Nephron progenitor cell (in vitro differentiated cells): ENCODE results near the gene HOXA3.

Source experiments
- DNase-seq: peaks from one replicate; pipeline ENCODE4 v3.0.0; 2021
- H3K27ac Mint-ChIP-seq: 2 replicates; pipeline ENCODE4 v1.8.0; 2021; ENCODE audit warnings: mild to moderate bottlenecking, moderate library complexity, mixed read lengths
- H3K27me3 Mint-ChIP-seq: 2 replicates; pipeline ENCODE4 v1.8.0; 2021; ENCODE audit warnings: mild to moderate bottlenecking, low read depth, mixed read lengths; ENCODE audit not compliant: poor library complexity
- H3K36me3 Mint-ChIP-seq: 2 replicates; pipeline ENCODE4 v1.8.0; 2021; ENCODE audit warnings: low read depth, mixed read lengths
- H3K4me1 Mint-ChIP-seq: 2 replicates; pipeline ENCODE4 v1.8.0; 2021; ENCODE audit warnings: mixed read lengths
- H3K4me3 Mint-ChIP-seq: 2 replicates; pipeline ENCODE4 v1.8.0; 2021; ENCODE audit warnings: mild to moderate bottlenecking, moderate library complexity, mixed read lengths
- H3K9me3 Mint-ChIP-seq: 2 replicates; pipeline ENCODE4 v1.8.0; 2021; ENCODE audit warnings: mild to moderate bottlenecking, moderate library complexity, mixed read lengths
- TF ChIP-seq, protein P1 (sequence below): fragments of 200-600 bp; sonication (generic); IDR thresholded peaks from 2 replicates; pipeline ENCODE4 v1.5.0; 2021; ENCODE audit warnings: antibody characterized with exemption

The HOXA3 gene

DNA sequence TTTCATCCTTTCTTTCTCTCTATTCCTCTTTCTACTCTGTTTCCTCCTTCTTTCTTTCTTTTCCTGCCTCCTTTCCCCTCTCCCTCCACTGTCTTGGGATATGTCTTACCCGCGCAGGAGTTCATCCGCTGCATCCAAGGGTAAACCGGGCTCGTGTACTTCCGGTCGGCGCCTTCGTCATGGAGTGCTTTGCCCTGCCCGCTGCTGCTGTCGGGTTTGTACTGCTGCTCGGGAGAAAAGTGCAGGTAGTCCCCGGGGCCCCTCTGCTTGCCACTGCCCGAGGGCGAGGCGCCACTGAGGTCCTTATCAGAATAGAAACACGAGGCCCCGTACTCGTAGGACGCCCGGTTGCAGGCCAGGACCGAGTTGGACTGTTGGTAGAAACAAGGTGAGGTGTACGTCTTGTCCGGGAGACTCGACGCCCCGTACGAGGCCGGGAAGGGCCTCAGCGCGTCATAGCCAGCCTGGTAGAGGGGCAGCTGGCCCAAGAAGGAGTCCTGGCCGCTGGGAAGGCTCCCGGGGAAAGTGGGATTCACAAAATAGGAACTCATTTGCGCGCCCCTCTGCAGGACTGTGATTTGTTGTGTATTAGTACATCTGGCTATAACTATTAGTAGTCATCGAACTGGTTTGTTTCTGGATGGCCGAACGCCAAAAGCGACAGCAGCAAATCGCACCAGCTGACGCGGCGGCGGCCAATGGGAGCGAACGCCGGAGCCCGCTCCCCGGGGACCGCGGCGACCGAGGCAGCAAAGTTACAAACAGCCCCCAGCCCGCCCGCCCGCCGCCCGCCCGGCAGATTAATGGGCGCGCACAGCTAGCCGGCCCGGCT is 5.0 kb downstream of the HOXA3 start, which contains the start of gene HOXA6:
Gene HOXA6 (minus strand): TSS at position 576 of the 832 bp plus-strand sequence. CDS start 25 bp downstream, at position 551.
- peaks cover 22% of the 10 kb centered on the region for H3K27me3 Mint-ChIP-seq
- H3K9me3 Mint-ChIP-seq = peaks cover 4% of the 10 kb centered on the region
- peaks cover 38% of the 10 kb centered on the region for H3K4me1 Mint-ChIP-seq
- peak within 1 kb of the TSS; percentile 97 for H3K4me3 Mint-ChIP-seq
- peak within 1 kb of the TSS; percentile 100 for H3K27ac Mint-ChIP-seq
- TF ChIP-seq, protein P1, sequence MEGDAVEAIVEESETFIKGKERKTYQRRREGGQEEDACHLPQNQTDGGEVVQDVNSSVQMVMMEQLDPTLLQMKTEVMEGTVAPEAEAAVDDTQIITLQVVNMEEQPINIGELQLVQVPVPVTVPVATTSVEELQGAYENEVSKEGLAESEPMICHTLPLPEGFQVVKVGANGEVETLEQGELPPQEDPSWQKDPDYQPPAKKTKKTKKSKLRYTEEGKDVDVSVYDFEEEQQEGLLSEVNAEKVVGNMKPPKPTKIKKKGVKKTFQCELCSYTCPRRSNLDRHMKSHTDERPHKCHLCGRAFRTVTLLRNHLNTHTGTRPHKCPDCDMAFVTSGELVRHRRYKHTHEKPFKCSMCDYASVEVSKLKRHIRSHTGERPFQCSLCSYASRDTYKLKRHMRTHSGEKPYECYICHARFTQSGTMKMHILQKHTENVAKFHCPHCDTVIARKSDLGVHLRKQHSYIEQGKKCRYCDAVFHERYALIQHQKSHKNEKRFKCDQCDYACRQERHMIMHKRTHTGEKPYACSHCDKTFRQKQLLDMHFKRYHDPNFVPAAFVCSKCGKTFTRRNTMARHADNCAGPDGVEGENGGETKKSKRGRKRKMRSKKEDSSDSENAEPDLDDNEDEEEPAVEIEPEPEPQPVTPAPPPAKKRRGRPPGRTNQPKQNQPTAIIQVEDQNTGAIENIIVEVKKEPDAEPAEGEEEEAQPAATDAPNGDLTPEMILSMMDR = no peak
- DNase-seq = peak; percentile 69
- peaks cover 95% of the 10 kb centered on the region for H3K36me3 Mint-ChIP-seq

DNA sequence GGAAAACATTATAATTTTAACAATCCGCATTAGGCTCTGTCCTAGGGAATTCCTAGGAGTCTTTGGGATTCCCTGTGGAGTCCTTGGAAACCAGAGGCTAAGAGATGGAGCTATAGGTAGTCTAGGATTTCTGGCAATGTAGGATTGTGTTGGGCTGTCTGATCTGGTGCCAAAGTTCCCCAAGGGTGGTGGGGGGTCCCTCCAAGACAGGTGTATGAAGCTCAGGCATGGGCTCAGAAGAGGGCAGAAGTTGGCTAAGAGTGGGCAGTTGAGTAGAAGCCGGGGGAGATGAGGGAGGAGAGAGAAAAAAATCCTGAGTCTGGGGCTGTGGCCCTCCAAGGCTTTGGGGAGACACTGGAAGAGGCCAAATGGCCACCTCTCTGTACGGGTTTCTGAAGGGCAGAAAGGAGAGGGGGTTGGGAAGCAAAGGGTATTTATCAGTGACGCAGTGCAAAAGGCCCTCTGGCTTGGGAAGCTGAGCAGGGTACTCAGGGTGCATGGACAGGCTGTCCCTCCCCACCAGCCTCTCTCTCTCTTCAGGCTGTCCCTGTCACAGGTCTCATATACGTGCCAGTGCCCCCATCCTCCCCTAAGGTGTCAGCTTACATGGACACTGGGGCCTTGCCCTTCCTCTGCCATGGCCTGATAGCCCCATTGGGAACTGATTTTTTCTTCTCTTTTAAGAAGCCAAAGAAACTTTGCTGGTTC is 5.7 kb downstream of the HOXA3 start:
- peaks cover 44% of the 10 kb centered on the region for H3K4me1 Mint-ChIP-seq
- TF ChIP-seq, protein P1 = no peak
- H3K27ac Mint-ChIP-seq = peak overlapping the region; percentile 99
- peak; percentile 50 for DNase-seq
- peaks cover 95% of the 10 kb centered on the region for H3K36me3 Mint-ChIP-seq
- H3K9me3 Mint-ChIP-seq = peaks cover 3% of the 10 kb centered on the region
- peaks cover 17% of the 10 kb centered on the region for H3K27me3 Mint-ChIP-seq
- peak overlapping the region; percentile 97 for H3K4me3 Mint-ChIP-seq

DNA sequence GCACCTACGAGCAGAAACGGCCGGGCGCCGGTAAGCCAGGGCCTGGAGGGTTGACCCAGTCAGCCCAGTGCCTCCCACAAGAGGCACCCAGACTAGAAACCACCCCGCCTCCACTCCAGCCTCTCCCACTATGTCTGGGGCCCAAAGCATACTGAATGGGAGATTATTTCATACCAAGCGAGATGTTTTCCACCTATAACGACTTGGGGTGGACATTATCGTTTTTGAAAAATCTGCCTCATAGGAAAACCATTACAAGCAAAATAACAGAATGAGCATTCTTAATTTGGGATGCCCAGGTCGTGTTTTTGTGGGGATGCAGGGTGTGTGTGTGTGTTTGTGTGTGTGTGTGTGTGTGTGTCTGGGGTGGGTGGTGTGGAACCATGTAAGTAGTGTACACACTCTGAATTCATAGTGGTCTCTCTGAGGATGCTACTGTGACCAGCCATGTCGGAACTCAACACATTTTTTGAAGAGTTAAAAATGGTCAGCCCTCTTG is 6.4 kb downstream of the HOXA3 start:
- Mint-ChIP-seq H3K36me3 (peaks cover 95% of the 10 kb centered on the region), H3K4me3 (peak overlapping the region; percentile 97), H3K9me3 (no peaks in the 10 kb centered on the region), H3K27me3 (peaks cover 17% of the 10 kb centered on the region), H3K4me1 (peaks cover 51% of the 10 kb centered on the region), H3K27ac (peak overlapping the region; percentile 99)
- TF ChIP-seq, protein P1 = no peak
- no peak for DNase-seq

DNA sequence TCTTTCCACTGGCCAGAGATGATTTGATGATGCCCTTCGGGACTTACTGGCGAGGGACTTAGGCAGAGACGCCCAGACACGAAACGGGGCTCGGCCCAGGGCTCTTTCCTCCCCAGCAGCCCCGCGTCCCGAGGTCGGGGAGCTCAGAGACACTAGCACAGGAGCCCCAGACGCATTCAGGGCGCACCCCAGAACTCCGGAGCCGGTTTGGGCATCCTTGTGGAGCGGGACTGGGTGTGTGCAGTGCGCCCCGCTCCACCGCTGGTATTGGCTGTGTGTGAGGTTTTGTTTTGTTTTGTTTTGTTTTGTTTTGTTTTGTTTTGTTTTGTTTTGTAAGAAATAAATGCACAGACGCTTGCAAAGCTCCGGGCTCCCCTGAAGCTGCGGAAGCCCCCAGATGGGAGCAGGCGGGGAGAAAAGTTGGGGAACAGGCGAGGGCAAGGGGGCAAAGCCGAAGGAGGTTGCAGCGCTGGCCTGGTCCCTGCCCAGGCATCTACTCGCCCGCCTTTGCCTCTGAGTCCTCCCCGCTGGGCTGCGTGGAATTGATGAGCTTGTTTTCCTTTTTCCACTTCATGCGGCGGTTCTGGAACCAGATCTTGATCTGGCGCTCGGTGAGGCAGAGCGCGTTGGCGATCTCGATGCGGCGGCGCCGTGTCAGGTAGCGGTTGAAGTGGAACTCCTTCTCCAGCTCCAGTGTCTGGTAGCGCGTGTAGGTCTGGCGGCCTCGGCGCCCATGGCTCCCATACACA is 7.0 kb downstream of the HOXA3 start:
- Mint-ChIP-seq H3K27ac (peak overlapping the region; percentile 99), H3K9me3 (no peaks in the 10 kb centered on the region), H3K4me3 (peak overlapping the region; percentile 97), H3K36me3 (peaks cover 95% of the 10 kb centered on the region), H3K27me3 (peaks cover 17% of the 10 kb centered on the region), H3K4me1 (peaks cover 51% of the 10 kb centered on the region)
- DNase-seq = peak; percentile 49
- TF ChIP-seq, protein P1 = no peak

DNA sequence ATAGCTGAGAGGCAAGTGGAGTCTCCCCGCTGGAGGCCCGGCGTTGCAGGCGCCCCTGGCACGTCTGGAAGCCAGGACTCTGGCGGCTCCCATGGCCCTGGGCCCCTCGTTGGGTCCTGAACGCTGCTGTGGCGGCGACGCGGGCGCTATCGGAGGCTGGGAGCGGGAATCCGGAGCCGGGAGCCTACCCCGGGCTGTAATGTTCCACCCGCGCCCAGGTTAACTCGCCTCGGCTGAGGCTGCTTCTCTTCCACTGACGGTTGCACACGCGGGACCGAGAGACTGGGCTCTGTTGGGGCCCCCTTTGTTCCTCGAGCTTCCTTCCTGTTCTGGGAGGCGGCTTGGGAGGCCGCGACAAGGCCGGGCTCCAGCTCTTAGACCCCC is 7.6 kb downstream of the HOXA3 start:
- H3K4me3 Mint-ChIP-seq = peak overlapping the region; percentile 97
- H3K9me3 Mint-ChIP-seq = no peaks in the 10 kb centered on the region
- H3K36me3 Mint-ChIP-seq = peaks cover 95% of the 10 kb centered on the region
- DNase-seq = peak; percentile 42
- TF ChIP-seq, protein P1 = no peak
- H3K4me1 Mint-ChIP-seq = peaks cover 51% of the 10 kb centered on the region
- peak overlapping the region; percentile 99 for H3K27ac Mint-ChIP-seq
- peaks cover 17% of the 10 kb centered on the region for H3K27me3 Mint-ChIP-seq
